ENCODE measurements around the gene CLC. TPM values are rescaled to one million over a fixed set of nuclear protein-coding genes. Genes with fewer than 3 reads are reported as not detected.

The CLC gene
- total and polyA plus RNA-seq, 2 donors (not counting 1 experiment from before 2014, with no cell fraction given) = 0.33 TPM; not detected in 1

GRCh38 chr19:39754971-39755370 lies 17.1 kb upstream of the CLC start:
- no peaks in the 10 kb centered on the region for H3K4me1 Mint-ChIP-seq
- Histone ChIP-seq H2AFZ (ENCODE audit: insufficient read depth, low read depth, low read length, poor library complexity, severe bottlenecking) (no peak overlapping the region), H3K27me3 (replicated peaks in 1 of 4; ENCODE audit: control extremely low read depth in 1 of 4, control insufficient read depth in 3 of 4, insufficient read depth in 4 of 4, low read length in 3 of 4) (peaks cover 0 to 25% (median 10%) of the 10 kb centered on the region in 4 experiments), H3K27ac (ENCODE audit: low read length in 2 of 2) (no peak overlapping the region), H3K9ac (ENCODE audit: low read length) (no peak overlapping the region), H3K79me2 (ENCODE audit: control insufficient read depth, insufficient read depth, low read length) (no peaks in the 10 kb centered on the region), H3K9me3 (ENCODE audit: control extremely low read depth in 1 of 3, control insufficient read depth in 2 of 3, insufficient read depth in 1 of 3, low read length in 2 of 3) (peaks cover 0 to 3% (median 0%) of the 10 kb centered on the region in 3 donors), H3K36me3 (replicated peaks in 1 of 2; ENCODE audit: control extremely low read depth in 1 of 2, control insufficient read depth in 1 of 2, extremely low read depth in 1 of 2, insufficient read depth in 2 of 2, low read length in 1 of 2) (no peaks in the 10 kb centered on the region), H4K20me1 (ENCODE audit: control insufficient read depth, insufficient read depth, low read length, poor library complexity, severe bottlenecking) (no peaks in the 10 kb centered on the region), H3K4me1 (ENCODE audit: control insufficient read depth in 2 of 2, insufficient read depth in 2 of 2, low read length in 2 of 2) (no peaks in the 10 kb centered on the region), H3K4me2 (replicated peaks; ENCODE audit: low read depth, low read length, poor library complexity, severe bottlenecking) (no peak overlapping the region), H3K4me3 (ENCODE audit: control extremely low read depth in 1 of 5, extremely low read depth in 1 of 5, insufficient read depth in 1 of 5, low read depth in 2 of 5, low read length in 4 of 5) (no peak overlapping the region)
- H3K27me3 Mint-ChIP-seq = peaks cover 31% of the 10 kb centered on the region
- H3K4me3 Mint-ChIP-seq = no peak overlapping the region
- CTCF ChIA-PET = no interaction called here
- whole genome bisulfite sequencing (ENCODE audit: insufficient coverage) = 56% methylated on average over 3 of the region's 3 CpGs
- no peak for TF ChIP-seq EZH2 (IDR thresholded peaks at IDR 0.05; ENCODE audit: borderline replicate concordance, insufficient read depth, low read depth, low read length, poor library complexity, severe bottlenecking)
- TF ChIP-seq, protein P1, sequence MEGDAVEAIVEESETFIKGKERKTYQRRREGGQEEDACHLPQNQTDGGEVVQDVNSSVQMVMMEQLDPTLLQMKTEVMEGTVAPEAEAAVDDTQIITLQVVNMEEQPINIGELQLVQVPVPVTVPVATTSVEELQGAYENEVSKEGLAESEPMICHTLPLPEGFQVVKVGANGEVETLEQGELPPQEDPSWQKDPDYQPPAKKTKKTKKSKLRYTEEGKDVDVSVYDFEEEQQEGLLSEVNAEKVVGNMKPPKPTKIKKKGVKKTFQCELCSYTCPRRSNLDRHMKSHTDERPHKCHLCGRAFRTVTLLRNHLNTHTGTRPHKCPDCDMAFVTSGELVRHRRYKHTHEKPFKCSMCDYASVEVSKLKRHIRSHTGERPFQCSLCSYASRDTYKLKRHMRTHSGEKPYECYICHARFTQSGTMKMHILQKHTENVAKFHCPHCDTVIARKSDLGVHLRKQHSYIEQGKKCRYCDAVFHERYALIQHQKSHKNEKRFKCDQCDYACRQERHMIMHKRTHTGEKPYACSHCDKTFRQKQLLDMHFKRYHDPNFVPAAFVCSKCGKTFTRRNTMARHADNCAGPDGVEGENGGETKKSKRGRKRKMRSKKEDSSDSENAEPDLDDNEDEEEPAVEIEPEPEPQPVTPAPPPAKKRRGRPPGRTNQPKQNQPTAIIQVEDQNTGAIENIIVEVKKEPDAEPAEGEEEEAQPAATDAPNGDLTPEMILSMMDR (IDR thresholded peaks at IDR 0.05) = no peak
- ATAC-seq (ENCODE audit: low read depth) (no peak), DNase-seq (no peak)
- POLR2A ChIA-PET = no interaction called here
- H3K9me3 Mint-ChIP-seq (ENCODE audit: insufficient read depth) = no peaks in the 10 kb centered on the region
- H3K27ac Mint-ChIP-seq = no peak overlapping the region
- intact Hi-C loops (cut with micrococcal nuclease) = no loop called here

- no peaks in the 10 kb centered on the region for H3K36me3 ChIP-seq (replicated peaks in 1 of 2; ENCODE audit: control extremely low read depth in 1 of 2, control insufficient read depth in 1 of 2, extremely low read depth in 1 of 2, insufficient read depth in 2 of 2, low read length in 1 of 2)
- ATAC-seq (ENCODE audit: low read depth) = no peak
- CTCF ChIA-PET = no interaction called here
- no CpG with 5 or more reads among the region's 2 CpGs for WGBS (ENCODE audit: insufficient coverage)
- intact Hi-C loops (cut with micrococcal nuclease) = no loop called here
- H3K27ac ChIP-seq (ENCODE audit: low read length in 2 of 2) = no peak overlapping the region
- TF ChIP-seq, protein P1 (IDR thresholded peaks at IDR 0.05) = no peak
- TF ChIP-seq EZH2 (IDR thresholded peaks at IDR 0.05; ENCODE audit: borderline replicate concordance, insufficient read depth, low read depth, low read length, poor library complexity, severe bottlenecking) = no peak
- H3K27ac Mint-ChIP-seq = no peak overlapping the region
- no peak overlapping the region for H3K9ac ChIP-seq (ENCODE audit: low read length)
- H4K20me1 ChIP-seq (ENCODE audit: control insufficient read depth, insufficient read depth, low read length, poor library complexity, severe bottlenecking) = no peaks in the 10 kb centered on the region
- H3K4me1 Mint-ChIP-seq = no peaks in the 10 kb centered on the region
- no peak overlapping the region for H3K4me3 Mint-ChIP-seq
- peaks cover 0 to 3% (median 0%) of the 10 kb centered on the region in 3 donors for H3K9me3 ChIP-seq (ENCODE audit: control extremely low read depth in 1 of 3, control insufficient read depth in 2 of 3, insufficient read depth in 1 of 3, low read length in 2 of 3)
- H3K4me2 ChIP-seq (replicated peaks; ENCODE audit: low read depth, low read length, poor library complexity, severe bottlenecking) = no peak overlapping the region
- no peaks in the 10 kb centered on the region for H3K79me2 ChIP-seq (ENCODE audit: control insufficient read depth, insufficient read depth, low read length)
- H2AFZ ChIP-seq (ENCODE audit: insufficient read depth, low read depth, low read length, poor library complexity, severe bottlenecking) = no peak overlapping the region
- no peaks in the 10 kb centered on the region for H3K4me1 ChIP-seq (ENCODE audit: control insufficient read depth in 2 of 2, insufficient read depth in 2 of 2, low read length in 2 of 2)
- peaks cover 31% of the 10 kb centered on the region for H3K27me3 Mint-ChIP-seq
- no peak overlapping the region for H3K4me3 ChIP-seq (ENCODE audit: control extremely low read depth in 1 of 5, extremely low read depth in 1 of 5, insufficient read depth in 1 of 5, low read depth in 2 of 5, low read length in 4 of 5)
- peaks cover 0 to 25% (median 10%) of the 10 kb centered on the region in 4 experiments for H3K27me3 ChIP-seq (replicated peaks in 1 of 4; ENCODE audit: control extremely low read depth in 1 of 4, control insufficient read depth in 3 of 4, insufficient read depth in 4 of 4, low read length in 3 of 4)
- POLR2A ChIA-PET = no interaction called here
- H3K9me3 Mint-ChIP-seq (ENCODE audit: insufficient read depth) = no peaks in the 10 kb centered on the region
- no peak for DNase-seq
Observed at GRCh38 chr19:39754544-39754943, 16.7 kb upstream of the CLC start.
